Left ventricle myocardium inferior (tissue), 1 donor: ENCODE measurements around the gene NUDT5. TPM values are rescaled to one million over a fixed set of nuclear protein-coding genes. Genes with fewer than 3 reads are reported as not detected.

Source experiments
- DNase-seq: peaks from one replicate; pipeline ENCODE4 v3.0.0-alpha.2; 2020
- H3K27ac ChIP-seq: fragments of 200-600 bp; replicated peaks from 2 replicates; pipeline ENCODE4 v1.8.0; 2021
- H3K27me3 ChIP-seq: fragments of 200-600 bp; 2 replicates; pipeline ENCODE4 v1.8.0; 2021; ENCODE audit warnings: low read depth
- H3K36me3 ChIP-seq: fragments of 200-600 bp; 2 replicates; pipeline ENCODE4 v1.8.0; 2021
- H3K4me1 ChIP-seq: fragments of 200-600 bp; 2 replicates; pipeline ENCODE4 v1.8.0; 2021
- H3K4me3 ChIP-seq: fragments of 200-600 bp; 2 replicates; pipeline ENCODE4 v1.8.0; 2021; ENCODE audit warnings: mild to moderate bottlenecking, moderate library complexity
- H3K9me3 ChIP-seq: fragments of 200-600 bp; replicated peaks from 2 replicates; pipeline ENCODE4 v1.8.0; 2021
- intact Hi-C: fragments of 100-400 bp; cut with micrococcal nuclease; formaldehyde crosslinking; loops from one replicate; pipeline ENCODE4 v1.11.0; 2022
- total RNA-seq: library from RNA; stranded (reverse); fragmentation: NEBNext Ultra II Directional; extraction: Animal tissue kit (Norgen Biotek cat#: 25700); gene quantifications from one replicate; pipeline ENCODE4 v1.2.1, GENCODE V29; 2021
- TF ChIP-seq, protein P1 (sequence below): fragments of 200-600 bp; IDR thresholded peaks from 2 replicates; pipeline ENCODE4 v1.8.0; 2021; ENCODE audit warnings: antibody characterized with exemption, mild to moderate bottlenecking, borderline replicate concordance
- donor health status: DM: no; HTN: yes; CAD: no; lungs with severe emphysema.

The NUDT5 gene
- total RNA-seq, 1 donor from 2014 or later = 8.6 TPM

DNA sequence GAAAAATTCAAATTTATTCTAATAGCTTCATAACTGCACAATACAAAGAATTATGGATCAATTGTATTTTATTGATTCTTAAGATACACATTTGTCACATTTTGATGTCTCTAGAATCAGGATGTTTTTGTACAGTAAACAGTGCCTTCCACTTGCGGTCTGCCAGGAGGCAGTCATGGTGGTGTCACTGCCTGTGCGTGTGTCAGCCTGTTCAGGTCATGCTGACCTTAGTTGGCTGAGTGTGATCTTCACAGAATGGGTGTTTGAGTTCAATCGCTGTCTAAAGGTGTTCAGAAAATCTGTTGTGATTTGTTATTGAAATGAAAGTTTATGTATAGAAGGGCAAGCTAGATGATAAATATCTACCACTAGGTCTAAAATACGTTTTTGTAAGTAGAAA, 45.5 kb downstream of the NUDT5 start:
- Histone ChIP-seq H3K4me3 (no peak overlapping the region), H3K4me1 (no peaks in the 10 kb centered on the region), H3K36me3 (peaks cover 37% of the 10 kb centered on the region), H3K27ac (no peak overlapping the region), H3K27me3 (no peaks in the 10 kb centered on the region), H3K9me3 (no peaks in the 10 kb centered on the region)
- no peak for DNase-seq
- intact Hi-C loops = no loop called here
- TF ChIP-seq, protein P1, sequence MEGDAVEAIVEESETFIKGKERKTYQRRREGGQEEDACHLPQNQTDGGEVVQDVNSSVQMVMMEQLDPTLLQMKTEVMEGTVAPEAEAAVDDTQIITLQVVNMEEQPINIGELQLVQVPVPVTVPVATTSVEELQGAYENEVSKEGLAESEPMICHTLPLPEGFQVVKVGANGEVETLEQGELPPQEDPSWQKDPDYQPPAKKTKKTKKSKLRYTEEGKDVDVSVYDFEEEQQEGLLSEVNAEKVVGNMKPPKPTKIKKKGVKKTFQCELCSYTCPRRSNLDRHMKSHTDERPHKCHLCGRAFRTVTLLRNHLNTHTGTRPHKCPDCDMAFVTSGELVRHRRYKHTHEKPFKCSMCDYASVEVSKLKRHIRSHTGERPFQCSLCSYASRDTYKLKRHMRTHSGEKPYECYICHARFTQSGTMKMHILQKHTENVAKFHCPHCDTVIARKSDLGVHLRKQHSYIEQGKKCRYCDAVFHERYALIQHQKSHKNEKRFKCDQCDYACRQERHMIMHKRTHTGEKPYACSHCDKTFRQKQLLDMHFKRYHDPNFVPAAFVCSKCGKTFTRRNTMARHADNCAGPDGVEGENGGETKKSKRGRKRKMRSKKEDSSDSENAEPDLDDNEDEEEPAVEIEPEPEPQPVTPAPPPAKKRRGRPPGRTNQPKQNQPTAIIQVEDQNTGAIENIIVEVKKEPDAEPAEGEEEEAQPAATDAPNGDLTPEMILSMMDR = no peak

DNA sequence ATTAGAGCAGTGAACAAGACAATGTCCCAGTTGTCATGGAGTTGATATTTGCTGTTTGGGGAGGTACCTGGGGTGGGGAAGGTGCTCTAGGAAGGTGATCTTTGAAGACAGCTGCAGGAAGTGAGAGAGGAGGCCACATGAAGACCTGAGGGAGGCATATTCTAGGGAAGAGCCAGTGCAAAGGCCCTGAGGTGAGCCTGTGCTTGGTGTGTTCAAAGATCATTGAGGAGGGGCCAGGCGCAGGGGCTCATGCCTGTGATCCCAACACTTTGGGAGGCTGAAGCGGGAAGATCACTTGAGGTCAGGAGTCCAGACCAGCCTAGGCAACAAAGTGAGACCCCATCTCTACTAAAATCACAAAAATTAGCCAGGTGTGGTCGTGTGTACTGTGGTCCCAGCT, 51.2 kb downstream of the NUDT5 start:
- TF ChIP-seq, protein P1 = no peak
- Histone ChIP-seq H3K4me1 (no peaks in the 10 kb centered on the region), H3K9me3 (no peaks in the 10 kb centered on the region), H3K36me3 (peaks cover 66% of the 10 kb centered on the region), H3K4me3 (no peak overlapping the region), H3K27ac (no peak overlapping the region), H3K27me3 (no peaks in the 10 kb centered on the region)
- no peak for DNase-seq
- intact Hi-C loops = no loop called here

DNA sequence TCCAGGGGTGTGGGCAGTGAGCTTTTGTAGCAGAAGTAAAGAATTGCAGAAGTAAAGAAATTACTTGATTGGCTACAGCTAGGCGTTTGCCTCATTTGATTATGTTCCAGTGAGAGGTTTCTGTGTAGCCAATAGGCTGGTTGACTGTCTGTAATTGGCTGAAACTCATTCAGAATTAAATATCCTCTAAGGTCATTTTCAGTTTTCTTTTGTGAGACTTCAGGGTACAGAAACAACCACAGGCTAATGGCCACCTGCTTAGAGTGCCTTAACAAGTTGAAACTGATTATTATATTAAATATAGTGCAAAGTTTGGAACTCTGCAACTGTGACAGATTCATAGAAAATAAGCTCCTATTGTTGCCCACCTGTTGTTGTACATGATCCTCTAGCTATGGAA, 55.7 kb downstream of the NUDT5 start:
- TF ChIP-seq, protein P1 = no peak
- no peak overlapping the region for H3K27ac ChIP-seq
- intact Hi-C loops = no loop called here

DNA sequence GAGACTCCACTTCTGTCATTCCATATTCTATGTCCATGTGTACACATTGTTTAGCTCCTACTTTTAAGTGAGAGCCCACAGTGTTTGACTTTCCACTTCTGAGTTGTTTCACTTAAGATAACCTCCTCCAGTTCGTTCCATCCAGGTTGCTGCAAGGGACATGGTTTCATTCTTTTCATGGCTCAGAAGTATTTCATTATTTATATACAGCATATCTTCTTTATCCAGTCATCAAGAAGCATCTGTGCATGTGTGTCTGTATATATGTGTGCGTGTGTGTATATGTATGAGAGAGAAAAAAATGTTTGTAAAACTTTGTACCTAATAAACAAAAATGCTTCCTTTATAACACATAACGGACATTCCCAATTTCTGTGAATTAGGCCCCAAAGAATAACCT, 60.1 kb downstream of the NUDT5 start:
- intact Hi-C loops = no loop called here
- Histone ChIP-seq H3K4me3 (no peak overlapping the region), H3K27ac (no peak overlapping the region), H3K4me1 (peaks cover 3% of the 10 kb centered on the region), H3K9me3 (no peaks in the 10 kb centered on the region), H3K27me3 (no peaks in the 10 kb centered on the region), H3K36me3 (peaks cover 46% of the 10 kb centered on the region)
- TF ChIP-seq, protein P1 = no peak
- DNase-seq = no peak

More for the DNA sequence above, 55.7 kb downstream of the NUDT5 start:
- no peaks in the 10 kb centered on the region for H3K9me3 ChIP-seq
- H3K36me3 ChIP-seq = peaks cover 76% of the 10 kb centered on the region
- no peak for DNase-seq
- no peak overlapping the region for H3K4me3 ChIP-seq
- no peaks in the 10 kb centered on the region for H3K27me3 ChIP-seq
- no peaks in the 10 kb centered on the region for H3K4me1 ChIP-seq

DNA sequence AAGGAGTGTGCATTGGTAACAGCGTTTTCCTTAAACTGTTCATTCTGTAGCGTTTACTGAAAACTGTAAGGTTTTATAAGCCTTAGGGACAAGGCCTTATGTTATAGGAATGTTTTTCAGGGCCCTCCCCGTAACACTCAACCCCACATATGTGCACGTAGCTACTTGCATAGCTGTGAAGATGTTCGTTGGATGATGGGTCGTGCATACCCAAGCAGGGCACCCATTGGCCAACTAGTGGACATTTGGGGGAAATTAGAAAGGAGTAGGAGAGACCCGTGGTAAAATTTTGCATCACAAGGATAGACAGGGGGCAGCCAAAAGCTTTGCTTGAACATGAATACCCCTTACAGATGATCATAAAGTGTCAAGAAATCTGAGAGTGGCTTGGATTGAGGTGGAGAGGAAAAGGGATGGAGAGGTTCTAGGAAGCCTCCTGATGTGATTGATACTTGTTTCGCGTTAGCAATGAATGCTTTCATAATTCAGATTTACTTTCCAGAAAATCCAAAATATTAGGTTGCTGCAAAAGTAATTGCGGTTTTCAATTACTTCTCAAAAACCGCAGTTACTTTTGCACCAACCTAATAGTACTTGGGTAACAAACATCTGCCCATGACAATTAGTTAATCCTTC, 65.3 kb downstream of the NUDT5 start:
- Histone ChIP-seq H3K4me3 (peak overlapping the region; percentile 95), H3K4me1 (peaks cover 15% of the 10 kb centered on the region), H3K27ac (peak overlapping the region; percentile 95), H3K9me3 (no peaks in the 10 kb centered on the region), H3K36me3 (peaks cover 7% of the 10 kb centered on the region), H3K27me3 (no peaks in the 10 kb centered on the region)
- TF ChIP-seq, protein P1 = peak; percentile 46
- intact Hi-C loops = no loop called here
- DNase-seq = no peak
